Measurements from ENCODE around the gene NAALADL2.

Gene NAALADL2

DNA sequence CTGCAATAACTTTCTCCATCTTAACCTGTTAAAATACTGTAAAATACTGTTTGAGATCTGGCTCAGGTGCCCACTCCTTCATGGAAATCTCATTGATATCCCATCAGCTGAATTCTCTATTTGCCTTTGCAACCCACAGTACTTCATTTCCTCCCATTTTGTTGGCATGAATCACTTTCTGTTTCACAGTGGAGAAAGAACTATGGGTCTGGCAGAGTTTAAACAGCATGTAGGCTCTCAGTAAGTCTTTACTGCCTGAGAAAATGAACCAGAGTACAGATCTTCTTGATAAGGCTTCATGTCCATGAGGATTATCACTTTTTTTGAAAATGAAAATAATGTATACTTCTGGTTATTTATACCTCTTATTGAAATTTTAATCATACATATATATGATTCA, 245.9 kb downstream of the NAALADL2 start:
- H3K27ac ChIP-seq = no peak overlapping the region; the same call in 1 of the 2 replicates
- TF ChIP-seq, protein P1, sequence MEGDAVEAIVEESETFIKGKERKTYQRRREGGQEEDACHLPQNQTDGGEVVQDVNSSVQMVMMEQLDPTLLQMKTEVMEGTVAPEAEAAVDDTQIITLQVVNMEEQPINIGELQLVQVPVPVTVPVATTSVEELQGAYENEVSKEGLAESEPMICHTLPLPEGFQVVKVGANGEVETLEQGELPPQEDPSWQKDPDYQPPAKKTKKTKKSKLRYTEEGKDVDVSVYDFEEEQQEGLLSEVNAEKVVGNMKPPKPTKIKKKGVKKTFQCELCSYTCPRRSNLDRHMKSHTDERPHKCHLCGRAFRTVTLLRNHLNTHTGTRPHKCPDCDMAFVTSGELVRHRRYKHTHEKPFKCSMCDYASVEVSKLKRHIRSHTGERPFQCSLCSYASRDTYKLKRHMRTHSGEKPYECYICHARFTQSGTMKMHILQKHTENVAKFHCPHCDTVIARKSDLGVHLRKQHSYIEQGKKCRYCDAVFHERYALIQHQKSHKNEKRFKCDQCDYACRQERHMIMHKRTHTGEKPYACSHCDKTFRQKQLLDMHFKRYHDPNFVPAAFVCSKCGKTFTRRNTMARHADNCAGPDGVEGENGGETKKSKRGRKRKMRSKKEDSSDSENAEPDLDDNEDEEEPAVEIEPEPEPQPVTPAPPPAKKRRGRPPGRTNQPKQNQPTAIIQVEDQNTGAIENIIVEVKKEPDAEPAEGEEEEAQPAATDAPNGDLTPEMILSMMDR (IDR thresholded peaks at IDR 0.05) = no peak
- no peak for TF ChIP-seq ZFX (IDR thresholded peaks at IDR 0.05; ENCODE audit: borderline replicate concordance)

DNA sequence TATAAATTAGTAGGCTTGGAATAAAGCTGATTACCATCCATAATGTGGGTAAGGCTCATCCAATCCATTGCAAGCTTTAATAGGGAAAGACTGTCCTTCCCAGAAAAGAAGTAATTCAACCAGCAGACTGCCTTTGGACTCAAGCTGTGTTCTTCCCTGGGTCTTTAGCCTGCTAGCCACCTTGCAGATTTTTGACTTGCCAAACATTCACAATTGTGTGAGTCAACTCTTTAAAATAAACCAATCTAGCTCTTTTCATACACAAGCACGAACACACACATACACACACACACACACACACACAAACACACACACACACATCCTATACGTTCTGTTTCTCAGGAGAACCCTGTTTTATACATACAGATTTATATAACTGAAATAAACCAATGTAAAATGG, 248.1 kb downstream of the NAALADL2 start:
- TF ChIP-seq, protein P1 (IDR thresholded peaks at IDR 0.05) = no peak
- TF ChIP-seq ZFX (IDR thresholded peaks at IDR 0.05; ENCODE audit: borderline replicate concordance) = no peak
- H3K27ac ChIP-seq = no peak overlapping the region

DNA sequence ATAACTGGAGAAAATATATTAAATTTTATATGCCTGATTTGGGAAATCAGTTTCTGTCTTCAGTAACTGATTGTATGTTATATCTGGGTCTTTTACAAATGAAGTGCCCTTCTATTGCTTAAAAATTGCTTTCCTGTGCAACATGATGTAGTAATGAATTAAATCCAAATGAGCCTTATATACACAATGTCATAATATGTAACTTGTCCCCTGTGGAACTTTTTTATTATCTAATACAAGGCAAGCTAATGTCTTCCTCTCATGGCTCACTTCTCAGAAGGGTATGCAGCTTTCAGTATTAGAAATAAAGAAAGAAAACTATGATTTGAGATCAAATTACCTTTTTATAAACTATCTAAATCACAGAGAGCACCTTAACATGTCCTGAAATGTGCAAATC, 248.9 kb downstream of the NAALADL2 start:
- H3K27ac ChIP-seq = 0 out of 2 replicates have a peak overlapping the region, but pooled peaks have one; percentile 31
- TF ChIP-seq, protein P1 (IDR thresholded peaks at IDR 0.05) = no peak
- TF ChIP-seq ZFX (IDR thresholded peaks at IDR 0.05; ENCODE audit: borderline replicate concordance) = no peak

DNA sequence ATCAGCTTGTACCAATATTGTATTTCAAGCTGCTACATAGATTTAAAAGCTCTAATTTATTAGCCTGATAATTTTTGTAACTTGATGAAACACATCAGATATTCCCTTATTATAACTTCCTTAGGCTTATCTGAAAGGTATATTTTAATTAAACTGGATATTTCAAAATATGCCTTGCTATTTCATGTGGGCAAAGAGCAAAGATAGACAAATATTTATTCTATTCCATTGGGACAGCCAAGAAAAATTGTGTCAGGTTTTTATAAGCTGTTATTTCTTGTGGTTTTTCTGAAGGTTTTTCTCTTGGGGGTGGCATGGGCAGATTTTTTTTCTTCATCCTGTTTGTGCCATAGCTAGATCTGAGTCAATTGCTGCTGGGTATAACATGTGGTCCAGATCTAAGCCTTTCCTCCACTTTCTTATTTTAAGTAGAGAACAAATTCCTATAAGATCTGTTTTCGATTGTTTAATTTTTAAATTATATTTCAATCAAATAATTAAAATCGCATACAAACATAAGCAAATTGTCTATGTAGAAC, 249.5 kb downstream of the NAALADL2 start:
- H3K27ac ChIP-seq = peak overlapping the region; percentile 31

DNA sequence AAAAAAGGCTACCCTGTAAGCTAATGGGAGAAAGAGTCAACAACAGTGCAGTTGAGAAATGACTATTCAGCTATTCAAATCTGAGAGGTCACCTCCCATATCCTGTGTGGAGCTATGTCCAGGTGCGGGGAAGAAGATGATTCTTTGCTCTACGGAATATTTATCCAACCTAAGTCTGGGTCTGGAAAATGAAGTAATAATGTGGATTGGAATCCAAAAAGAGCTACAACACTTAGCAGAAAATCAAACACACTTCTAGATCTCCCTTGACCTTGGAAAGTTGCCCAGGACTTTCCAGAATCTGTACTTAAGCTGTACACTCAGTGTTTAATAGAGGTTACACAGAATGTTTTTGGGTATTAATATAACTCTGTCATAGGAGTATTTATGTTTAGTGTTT, 251.9 kb downstream of the NAALADL2 start:
- TF ChIP-seq ZFX (IDR thresholded peaks at IDR 0.05; ENCODE audit: borderline replicate concordance) = no peak
- TF ChIP-seq, protein P1 (IDR thresholded peaks at IDR 0.05) = no peak
- H3K27ac ChIP-seq = peak overlapping the region; percentile 10; the same call in 1 of the 2 replicates

More for the DNA sequence above, 249.5 kb downstream of the NAALADL2 start:
- TF ChIP-seq ZFX (IDR thresholded peaks at IDR 0.05; ENCODE audit: borderline replicate concordance) = no peak
- TF ChIP-seq, protein P1 (IDR thresholded peaks at IDR 0.05) = no peak

DNA sequence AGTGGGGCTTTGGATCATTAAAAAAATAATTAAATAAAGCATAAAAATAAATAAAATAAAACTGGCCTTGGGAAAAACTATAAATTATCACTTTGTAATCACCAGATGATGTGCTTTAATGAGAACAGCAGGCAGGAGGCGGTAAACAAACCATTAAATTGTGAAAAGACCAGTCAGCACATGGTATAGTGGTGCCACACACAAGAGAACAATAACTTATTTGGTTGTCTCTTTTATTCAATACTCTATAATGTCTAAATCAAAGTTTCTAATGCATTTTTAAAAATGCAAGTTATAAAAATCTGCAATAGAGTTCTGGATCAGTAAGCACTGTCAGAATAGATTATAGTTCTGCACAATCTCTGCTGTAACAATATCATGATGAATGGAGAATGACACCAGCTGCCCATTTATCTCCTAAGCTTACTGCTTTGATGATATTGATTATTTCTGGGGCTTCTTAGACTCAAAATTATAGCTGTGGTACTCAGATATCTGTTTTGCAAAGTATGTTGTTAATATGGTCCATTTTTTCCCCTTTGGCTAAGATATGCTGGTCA, 259.3 kb downstream of the NAALADL2 start:
- TF ChIP-seq ZFX (IDR thresholded peaks at IDR 0.05; ENCODE audit: borderline replicate concordance) = no peak
- TF ChIP-seq, protein P1 (IDR thresholded peaks at IDR 0.05) = no peak
- no peak overlapping the region for H3K27ac ChIP-seq

DNA sequence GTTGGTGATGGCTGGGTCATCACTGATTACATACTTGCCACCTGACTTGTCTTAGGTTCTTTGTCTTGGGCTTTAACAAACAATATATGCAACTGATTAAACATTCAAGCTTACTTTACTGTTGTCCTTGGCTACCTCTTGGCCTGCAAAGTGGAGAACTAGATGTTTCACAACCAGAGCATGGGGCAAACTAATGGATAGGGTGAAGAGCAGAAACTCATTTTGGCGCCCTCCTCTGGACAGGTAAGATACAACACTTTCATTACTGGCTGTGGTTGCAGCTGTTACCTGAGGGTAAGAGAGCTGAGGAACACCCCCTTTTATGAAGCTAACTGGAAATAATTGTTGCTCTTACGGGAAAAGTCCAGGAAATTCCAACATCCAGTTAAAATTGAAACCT, 262.1 kb downstream of the NAALADL2 start:
- TF ChIP-seq, protein P1 (IDR thresholded peaks at IDR 0.05) = peak; percentile 70
- no peak for TF ChIP-seq ZFX (IDR thresholded peaks at IDR 0.05; ENCODE audit: borderline replicate concordance)
- peak overlapping the region; percentile 48 for H3K27ac ChIP-seq
